Germinal center (tissue), 1 donor: ENCODE results near the gene PLK2.

ENCODE experiments used
- DNase-seq: peaks from one replicate; pipeline ENCODE4 v3.0.0; 2012; ENCODE audit warnings: mixed read lengths, low spot score

The PLK2 gene

DNA sequence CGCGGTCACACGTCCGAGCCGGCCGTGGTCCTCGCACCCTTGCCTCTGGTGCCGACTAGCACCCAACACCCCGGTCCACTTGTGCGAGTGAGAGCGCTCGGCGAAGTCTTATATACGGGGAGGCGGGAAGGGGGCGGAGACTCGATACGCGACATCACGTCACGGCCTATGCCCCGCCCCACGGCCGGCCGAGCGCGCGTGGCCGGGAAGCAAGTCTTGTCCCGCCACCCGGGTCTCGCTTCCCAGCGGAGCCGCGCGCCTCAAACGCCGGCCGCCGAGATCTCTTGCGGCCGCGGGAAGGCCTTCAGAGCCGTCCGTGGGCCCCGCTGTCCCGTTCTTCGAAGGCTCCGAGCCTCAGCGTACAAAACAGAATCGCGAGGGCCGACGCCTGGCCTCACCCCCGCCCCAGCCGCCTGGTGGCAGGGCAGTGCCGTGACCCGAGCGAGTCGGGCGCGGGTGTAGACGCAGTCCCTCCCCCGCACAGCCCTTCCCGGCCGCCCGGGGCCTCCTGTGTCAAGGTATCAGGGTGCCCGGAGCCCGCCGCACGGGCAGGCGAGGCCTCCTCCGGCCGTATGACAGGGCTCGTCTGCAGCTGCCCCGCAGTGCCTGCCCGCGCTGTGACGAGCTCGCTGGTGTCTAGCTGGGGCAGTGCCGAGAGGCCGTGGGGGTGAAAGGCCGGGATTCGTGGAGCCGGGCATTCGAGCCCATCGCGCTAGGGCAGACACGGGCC lies at the start of gene PLK2:
Gene PLK2, minus strand, starts transcription at position 85 of the 730 bp plus-strand sequence. CDS start 127 bp downstream, outside the sequence.
- DNase-seq: peak; percentile 88

- DNase-seq: no peak
Observed at GRCh38 chr5:58507715-58508114, 47.8 kb upstream of the PLK2 start.

DNA sequence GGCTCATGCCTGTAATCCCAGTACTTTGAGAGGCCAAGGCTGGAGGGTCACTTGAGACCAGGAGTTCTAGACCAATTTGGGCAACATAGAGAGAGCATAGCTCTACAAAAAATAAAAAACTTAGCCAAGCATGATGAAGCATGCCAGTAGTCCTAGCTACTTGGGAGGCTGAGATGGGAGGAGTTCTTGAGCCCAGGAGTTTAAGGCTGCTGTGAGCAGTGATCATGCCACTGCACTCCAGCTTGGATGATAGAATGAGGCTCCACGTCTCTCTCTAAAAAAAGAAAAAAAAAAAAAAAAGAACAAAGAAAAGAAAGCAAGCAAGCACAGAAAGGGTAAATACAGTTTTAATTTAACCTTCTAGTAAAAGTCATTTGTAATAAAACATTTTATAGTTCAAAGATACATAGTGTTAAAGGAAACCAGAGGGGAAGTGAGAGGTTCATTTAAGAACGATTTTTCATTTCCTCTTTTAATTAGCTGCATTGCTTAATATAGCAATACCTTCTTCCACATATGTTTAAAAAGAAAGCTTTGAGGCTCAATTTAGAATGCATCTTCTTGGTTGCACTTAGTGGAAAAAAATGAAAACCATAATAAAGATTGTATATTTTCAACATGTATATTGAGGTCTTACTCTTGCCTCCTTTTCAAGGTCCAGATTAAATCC lies 46.2 kb upstream of the PLK2 start:
- DNase-seq: peak; percentile 21

DNA sequence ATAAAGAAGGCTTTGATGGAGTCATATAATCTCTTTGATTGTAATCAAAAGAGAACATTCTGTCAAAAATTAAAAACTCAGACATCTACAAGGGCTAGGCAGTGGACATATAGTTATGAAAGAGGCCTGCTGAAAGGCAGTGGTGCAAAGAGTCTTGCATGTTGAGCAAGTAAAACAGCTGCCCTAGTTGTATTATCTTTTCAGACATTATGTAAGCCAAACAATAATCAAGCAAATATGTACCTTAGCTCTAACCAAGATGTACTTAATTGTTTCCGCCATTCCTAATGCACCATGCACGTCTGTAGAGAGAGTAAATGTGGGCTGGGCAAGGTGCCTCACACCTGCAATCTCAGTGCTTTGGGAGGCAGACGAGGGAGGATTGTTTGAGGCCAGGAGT lies 45.6 kb upstream of the PLK2 start:
- DNase-seq: no peak

DNA sequence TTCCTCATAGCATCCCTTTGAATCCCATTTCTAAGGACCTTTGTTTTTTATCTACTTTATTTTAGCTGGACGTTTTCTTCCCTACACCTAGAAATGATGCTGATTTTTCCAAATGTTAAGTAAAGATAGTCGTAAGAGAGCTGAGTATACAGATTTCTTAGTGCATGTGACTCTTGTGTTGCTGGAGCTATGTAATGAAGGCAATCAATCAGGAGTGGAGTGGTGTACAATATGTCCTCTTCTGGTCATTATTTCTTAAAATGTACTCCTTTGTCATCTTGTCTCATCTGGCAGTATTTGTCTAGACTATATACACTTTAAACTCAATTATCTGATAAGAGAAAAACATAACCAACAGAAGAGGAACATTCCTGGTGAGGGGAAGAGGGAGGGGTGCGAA lies 44.9 kb upstream of the PLK2 start:
- DNase-seq: no peak

DNA sequence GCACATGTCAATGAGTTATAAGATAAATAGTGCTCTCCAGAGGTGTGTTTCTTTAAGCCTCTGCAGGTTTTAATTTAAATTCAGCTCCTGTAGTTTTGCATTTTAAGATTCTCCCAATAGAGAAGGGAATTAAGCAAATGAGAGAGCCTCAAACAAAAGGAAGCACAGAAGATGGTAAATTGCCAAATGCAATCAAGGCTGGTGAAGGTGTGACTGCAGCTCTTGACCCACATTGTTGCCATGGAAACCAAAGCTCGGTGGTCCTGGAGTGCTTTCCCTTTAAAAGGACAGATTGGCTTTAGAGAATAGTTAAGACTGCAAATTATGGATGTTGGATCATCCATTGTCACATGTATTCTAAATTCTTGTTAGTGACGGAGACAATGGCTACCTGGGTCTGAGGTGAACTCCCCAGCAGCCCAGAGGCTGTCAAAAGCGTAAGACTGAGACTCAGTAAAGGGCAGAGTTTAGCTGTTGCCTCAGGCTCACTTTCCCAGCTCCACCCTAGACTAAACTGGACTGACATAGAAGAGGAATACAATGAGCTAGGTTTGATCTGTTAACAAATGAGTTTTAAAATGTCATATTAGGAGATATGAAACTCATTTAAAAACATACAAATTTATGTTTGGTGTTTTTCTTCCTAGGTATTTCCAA lies 43.6 kb upstream of the PLK2 start:
- DNase-seq: no peak

DNA sequence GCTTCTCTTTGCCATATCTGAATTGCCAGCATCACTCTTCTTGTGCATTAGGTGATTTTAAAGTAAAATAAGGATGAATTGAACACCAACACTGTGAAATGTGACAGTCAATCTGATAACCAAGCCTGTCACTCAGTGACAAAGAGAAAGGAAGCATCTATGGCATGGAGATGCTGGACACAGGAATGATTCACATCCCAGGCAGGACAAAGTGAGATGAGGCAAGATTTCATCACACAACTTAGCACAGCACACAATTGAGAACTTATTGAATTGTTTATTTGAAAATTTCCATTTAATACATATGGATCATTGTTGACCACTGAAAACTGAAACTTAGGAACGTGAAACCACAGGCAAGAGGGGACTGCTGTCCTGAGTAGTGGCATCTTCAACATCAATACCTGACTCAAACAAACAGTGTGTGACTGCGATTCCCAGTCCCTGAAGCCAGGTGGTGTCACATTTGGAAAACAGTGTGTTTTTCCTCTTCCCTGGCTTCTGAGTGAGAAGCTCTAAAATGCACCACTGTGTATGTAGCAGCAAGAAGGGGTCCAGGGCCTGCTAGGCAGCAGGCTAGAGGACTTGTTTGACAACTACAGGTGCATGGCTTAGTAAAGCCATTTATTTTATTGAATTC lies 42.0 kb upstream of the PLK2 start:
- DNase-seq: no peak

DNA sequence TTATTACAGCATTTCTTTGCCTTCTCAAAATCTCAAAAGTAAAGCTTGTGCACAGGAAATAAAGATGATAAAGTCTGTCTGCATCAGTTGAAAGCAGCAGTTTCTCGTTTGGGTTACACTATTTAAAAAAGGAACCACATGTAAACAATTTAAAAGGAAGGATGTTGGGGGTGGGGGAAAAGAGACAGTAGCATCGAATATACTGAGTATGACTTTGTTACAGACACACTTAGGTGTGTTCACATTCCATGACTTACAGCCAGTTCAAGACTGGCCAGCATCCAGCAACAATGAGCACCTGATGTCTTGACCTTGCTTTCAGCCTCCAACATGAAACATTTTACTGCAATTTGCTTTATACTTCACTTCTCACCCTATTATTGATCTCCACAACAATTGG lies 40.1 kb upstream of the PLK2 start:
- DNase-seq: no peak

GRCh38 chr5:58499231-58499630 lies 39.3 kb upstream of the PLK2 start:
- DNase-seq: no peak

DNA sequence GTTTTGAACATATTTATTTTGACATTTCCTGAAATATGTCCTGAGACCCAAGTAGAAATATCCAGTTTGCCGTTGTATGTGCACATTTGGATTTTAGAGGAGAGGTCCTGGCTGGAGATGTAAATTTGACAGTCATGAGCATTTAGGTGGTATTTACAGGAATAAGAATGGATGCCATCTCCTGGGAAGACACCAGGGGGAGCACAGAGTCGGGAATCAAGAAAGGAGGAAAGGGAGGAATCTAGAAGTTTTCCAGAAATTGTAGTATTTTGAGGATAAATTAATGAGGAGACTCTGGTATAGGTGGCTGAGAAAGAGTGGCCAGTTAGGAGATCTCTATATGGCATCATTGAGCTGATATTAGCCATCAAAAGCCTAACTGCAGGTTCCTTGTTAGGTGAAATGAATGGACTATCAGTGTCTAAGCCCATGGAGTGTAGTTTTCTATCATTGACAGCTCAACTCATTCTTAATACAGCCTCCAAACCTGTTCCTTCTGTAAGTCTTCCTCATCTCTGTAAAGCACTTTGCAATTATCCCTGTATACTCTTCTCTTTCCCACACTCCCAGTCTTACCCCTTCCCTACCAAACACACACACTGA lies 38.6 kb upstream of the PLK2 start:
- no peak for DNase-seq

DNA sequence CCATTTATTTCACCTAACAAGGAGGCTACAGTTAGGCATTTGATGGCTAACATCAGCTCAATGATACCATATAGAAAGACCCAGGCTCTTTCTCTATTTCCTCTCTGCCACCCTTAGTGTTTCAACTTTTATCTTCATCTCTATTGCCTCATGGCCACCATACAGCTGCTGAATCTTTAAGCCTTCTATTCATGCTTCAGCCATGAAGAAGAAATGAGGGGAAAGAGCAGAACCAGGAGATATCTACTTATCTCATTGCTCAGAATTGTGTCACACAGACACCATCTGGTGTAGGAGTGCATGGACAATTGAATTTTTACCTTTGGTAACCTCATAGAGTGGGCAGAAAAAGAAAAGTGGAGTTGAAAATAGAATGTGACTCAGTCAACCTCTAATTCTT lies 38.0 kb upstream of the PLK2 start:
- DNase-seq: no peak

DNA sequence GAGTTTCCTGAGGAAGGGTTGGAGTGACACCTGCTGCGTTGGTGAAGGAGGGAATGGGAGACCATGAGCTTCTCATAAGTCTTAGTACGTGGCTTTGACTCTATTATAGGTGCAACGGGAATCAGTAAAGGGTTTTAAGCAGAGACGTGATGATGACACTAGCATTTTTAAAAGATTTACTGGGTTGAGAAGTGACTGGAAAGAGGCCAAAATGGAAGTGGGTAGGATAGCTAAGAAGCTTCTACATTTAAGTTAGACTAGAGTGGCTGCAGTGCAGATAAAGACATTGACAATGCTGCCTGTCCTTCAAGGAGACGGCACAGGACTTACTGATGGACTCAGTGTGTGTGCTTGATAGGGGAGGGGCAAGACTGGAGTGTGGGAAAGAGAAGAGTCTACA lies 37.5 kb upstream of the PLK2 start:
- DNase-seq: no peak

- no peak for DNase-seq
Observed at GRCh38 chr5:58496488-58496887, 36.6 kb upstream of the PLK2 start.

DNA sequence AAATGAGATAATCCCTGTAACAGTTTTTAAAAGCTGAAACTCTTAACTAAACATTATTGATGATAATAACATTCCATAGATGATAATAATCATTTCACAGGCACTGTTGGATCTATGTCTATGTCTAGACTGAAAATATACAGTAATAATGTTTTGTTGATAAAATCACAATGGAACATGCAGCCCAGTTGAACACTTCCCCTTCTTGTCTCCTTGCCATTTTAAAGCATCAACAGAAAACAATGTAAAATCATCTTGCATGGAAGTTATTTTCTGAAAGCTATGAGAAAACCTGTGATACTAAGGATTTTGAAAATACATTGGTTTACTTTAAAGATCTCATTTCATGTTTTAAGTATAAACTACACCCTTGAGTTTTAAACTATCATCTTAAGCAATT lies 33.3 kb upstream of the PLK2 start:
- no peak for DNase-seq

- peak; percentile 64 for DNase-seq
Observed at GRCh38 chr5:58491216-58491892, 31.5 kb upstream of the PLK2 start, which contains the start of gene GAPT. TSS of gene GAPT (plus strand) at chr5:58491435. CDS start at chr5:58494537, 3,102 bp downstream.

DNA sequence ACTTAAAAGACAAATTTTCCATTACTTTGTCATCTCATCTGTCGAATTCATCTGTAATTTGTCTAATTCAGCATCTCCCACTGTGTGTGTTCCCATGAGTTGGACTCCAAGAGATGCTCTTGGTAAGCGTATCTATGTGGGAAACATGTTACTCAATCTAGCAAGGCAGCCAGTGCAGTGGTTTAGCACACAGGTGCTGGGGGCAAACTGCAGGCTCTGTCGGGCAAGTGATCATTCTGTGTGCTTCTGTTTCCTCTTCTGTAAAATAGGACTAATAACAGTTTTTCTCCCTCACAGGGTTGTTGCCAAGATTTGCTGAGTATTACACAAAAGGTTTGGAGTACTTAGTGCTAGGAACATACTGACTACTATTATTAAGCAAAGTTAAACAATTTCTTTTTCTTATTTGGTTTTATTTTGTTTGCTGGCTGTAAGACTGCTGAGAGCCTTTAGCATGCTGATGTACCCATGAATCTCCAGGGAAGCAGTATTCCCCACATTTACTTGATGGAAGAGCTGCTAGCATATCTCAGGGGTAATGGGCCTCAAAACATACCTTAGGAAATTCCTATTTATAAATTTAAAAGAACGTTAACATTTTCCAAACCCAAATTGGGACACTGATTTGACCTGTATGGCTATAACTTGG lies 30.6 kb upstream of the PLK2 start:
- DNase-seq: peak; percentile 14

- no peak for DNase-seq
Observed at GRCh38 chr5:58486290-58486689, 26.4 kb upstream of the PLK2 start.

DNA sequence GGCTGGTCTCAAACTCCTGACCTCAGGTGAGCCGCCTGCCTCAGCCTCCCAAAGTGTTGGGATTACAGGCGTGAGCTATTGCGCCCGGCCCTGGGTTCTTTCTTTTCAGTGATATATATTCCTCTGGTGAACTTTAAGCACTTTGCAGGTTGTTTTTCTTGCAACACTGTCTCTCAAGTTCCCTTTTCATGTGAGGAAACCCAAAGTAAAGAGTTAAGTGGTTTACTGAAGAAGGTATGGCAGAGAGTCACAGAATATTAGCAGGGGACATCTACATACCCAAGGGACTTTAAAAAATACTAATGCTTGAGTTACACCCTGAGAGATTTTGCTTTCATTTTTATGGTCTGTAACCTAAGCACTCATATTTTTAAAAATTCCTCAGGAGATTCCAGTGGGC lies 24.6 kb upstream of the PLK2 start:
- no peak for DNase-seq

- no peak for DNase-seq
Observed at GRCh38 chr5:58482536-58482935, 22.6 kb upstream of the PLK2 start.

DNA sequence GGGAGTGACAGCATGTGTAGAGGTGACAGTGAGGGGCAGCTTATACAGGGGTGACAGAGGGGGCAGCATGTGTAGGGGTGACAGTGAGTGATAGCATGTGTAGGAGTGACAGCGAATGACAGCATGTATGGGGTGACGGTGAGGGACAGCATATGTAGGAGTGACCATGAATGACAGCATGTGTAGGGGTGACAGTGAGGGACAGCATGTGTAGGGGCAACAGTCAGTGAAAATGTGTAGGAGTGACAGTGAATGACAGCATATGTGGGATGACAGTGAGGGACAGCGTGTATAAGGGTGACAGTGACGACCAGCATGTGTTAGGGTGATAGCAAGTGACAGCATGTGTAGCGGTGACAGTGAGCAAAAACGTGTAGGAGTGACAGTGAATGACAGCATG lies 21.9 kb upstream of the PLK2 start:
- DNase-seq: no peak

GRCh38 chr5:58481066-58481676 lies 21.3 kb upstream of the PLK2 start:
- no peak for DNase-seq
